Lung (tissue), 10 donors: ENCODE data around the gene RNU1-3. TPM values are rescaled to one million over a fixed set of nuclear protein-coding genes. Genes with fewer than 3 reads are reported as not detected.
"Not testable (repeated sequence)": the region's sequence is repeated elsewhere in the genome, so short reads cannot be mapped to it uniquely, and the experiment has no call there.

ENCODE experiments used
- ATAC-seq: fragments of 200-7000 bp; cut with Tn5 transposase; one replicate; pipeline ENCODE4 v1.9.1; 2020; ENCODE audit warnings: moderate number of reproducible peaks; ENCODE audit not compliant: insufficient read depth, low FRiP score
- DNase-seq, 3 donors: peaks; one replicate each; pipeline ENCODE4 v3.0.0-alpha.2; 2013 to 2017
- H3K27ac ChIP-seq, 2 donors: one replicate each; pipeline ENCODE4 v1.5.1; 2013; ENCODE audit warnings: mild to moderate bottlenecking in 2 of 2, moderate library complexity in 2 of 2, control low read depth in 1 of 2, inconsistent platforms in 1 of 2, low read depth in 1 of 2, low read length in 1 of 2
- H3K27me3 ChIP-seq, 3 donors: one replicate each; pipeline ENCODE4 v1.5.1; 2013; ENCODE audit warnings: low read length in 2 of 3; ENCODE audit not compliant: control insufficient read depth in 3 of 3, insufficient read depth in 3 of 3
- H3K36me3 ChIP-seq, 4 donors: one replicate each; pipeline ENCODE4 v1.5.1; 2013; ENCODE audit warnings: low read length in 4 of 4, mild to moderate bottlenecking in 1 of 4, moderate library complexity in 1 of 4; ENCODE audit not compliant: control insufficient read depth in 4 of 4, insufficient read depth in 4 of 4
- H3K4me1 ChIP-seq, 5 donors: one replicate each; pipeline ENCODE4 v1.5.1; 2013; ENCODE audit warnings: low read length in 5 of 5, mild to moderate bottlenecking in 2 of 5, moderate library complexity in 1 of 5; ENCODE audit not compliant: control insufficient read depth in 5 of 5, insufficient read depth in 5 of 5
- H3K4me3 ChIP-seq: one replicate; pipeline ENCODE4 v1.5.1; 2013; ENCODE audit warnings: mild to moderate bottlenecking, control low read depth, moderate library complexity
- H3K9ac ChIP-seq, 2 donors: one replicate each; pipeline ENCODE4 v1.5.1; 2013; ENCODE audit warnings: low read length in 2 of 2, control low read depth in 1 of 2; ENCODE audit not compliant: insufficient read depth in 1 of 2
- H3K9me3 ChIP-seq, 4 donors: one replicate each; pipeline ENCODE4 v1.5.1; 2013; ENCODE audit warnings: low read length in 3 of 4, mild to moderate bottlenecking in 1 of 4, moderate library complexity in 1 of 4; ENCODE audit not compliant: control insufficient read depth in 4 of 4, insufficient read depth in 3 of 4
- WGBS, 2 donors: extraction: QIAGEN DNeasy Blood & Tissue Kit; methylation state at CpG; one replicate each; pipeline ENCODE4 v1.1.7; 2013; 5-methylcytosine and 5-hydroxymethylcytosine counted together
- polyA plus RNA-seq, 2 donors: library from polyadenylated mRNA; stranded (reverse); fragments of 200-250 nt; gene quantifications; one replicate each; pipeline ENCODE4 v1.2.1, GENCODE V29; 2013
- total RNA-seq, 2 donors: library from RNA; depleted of rRNA in 1 of 2; stranded (reverse); fragments of >200 nt in 1 of 2; gene quantifications; one replicate each; pipeline ENCODE4 v1.2.1, GENCODE V29; 2014 to 2021
- donor health status: Bipolar disorder and iron deficiency.
- donor health status: healthy.
- donor health status: DM: yes; HTN: yes; CAD: no.

The RNU1-3 gene
- total and polyA plus RNA-seq, 4 donors = under 0.01 to 3,134 TPM; not detected in 2

DNA sequence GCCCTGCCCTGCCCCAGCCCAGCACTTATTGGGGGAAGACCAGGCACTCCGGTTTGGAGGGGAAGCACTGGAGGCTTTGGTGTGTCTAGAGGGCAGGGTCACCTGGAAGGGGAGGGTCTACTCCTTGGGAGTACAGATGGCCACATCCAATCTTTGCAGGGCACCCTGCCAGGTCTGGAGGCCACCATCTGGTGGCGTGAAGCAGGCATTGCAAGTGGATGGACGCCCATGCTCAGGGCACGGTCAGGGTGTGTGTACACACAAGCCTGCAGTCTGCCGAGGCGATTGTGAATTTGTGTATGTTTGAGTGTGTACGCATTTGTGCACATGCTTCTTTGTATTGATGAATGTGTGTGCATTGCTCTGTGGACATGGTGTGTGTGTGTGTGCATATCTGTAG lies 36.4 kb upstream of the RNU1-3 start:
- not testable (repeated sequence) for H3K4me3 ChIP-seq, H3K36me3 ChIP-seq, H3K9ac ChIP-seq, H3K9me3 ChIP-seq, H3K27ac ChIP-seq, H3K27me3 ChIP-seq, H3K4me1 ChIP-seq, DNase-seq
- 5 to 14% methylated on average over 1 of the region's 7 CpGs for WGBS, 2 donors
- peak; percentile 37 for ATAC-seq

DNA sequence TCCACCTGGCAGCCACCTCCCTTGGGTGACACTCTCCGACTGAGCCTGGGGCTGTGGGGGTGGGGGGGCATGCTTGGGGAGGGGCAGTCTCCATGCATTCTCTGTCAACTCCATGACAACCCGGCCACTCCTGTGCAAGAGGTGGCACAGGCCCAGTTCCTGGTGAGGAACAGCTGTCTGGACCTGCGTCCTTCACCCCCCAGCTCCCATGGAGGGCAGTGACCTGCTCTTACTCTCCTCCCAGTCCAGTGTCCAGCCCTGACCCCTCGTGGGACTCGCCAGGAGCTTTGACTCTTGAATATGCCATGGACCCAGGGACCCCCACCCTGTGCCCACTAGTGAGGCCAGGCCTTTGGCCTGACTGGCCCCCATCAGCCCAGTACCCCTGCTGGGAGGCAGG lies 35.5 kb upstream of the RNU1-3 start:
- not testable (repeated sequence) for H3K27ac ChIP-seq, H3K4me3 ChIP-seq, DNase-seq, H3K9me3 ChIP-seq, H3K27me3 ChIP-seq, H3K4me1 ChIP-seq, ATAC-seq, H3K9ac ChIP-seq, H3K36me3 ChIP-seq
- 81% methylated on average over 4 of the region's 5 CpGs; no CpG with 5 or more reads in 1 of the 2 donors for WGBS, 2 donors

DNA sequence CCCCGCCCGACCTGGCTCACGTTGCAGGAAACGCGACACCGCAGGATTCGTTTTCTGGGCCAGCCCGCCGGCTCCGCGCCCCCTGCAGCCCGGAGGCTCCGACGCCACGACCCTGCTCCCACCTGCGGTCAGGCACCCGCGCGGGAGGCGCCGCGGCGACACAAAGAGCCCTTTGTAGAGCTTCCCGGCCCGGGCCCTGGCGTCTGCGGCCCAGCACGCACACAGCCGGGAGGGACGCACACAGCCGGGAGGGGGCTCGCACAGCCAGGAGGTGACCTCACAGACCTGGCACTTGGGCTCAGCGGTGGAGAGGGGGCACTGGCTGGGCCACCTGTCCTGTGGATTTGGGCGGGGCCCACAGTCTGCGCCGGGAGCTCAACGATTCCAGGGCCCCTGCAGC lies 34.4 kb upstream of the RNU1-3 start:
- not testable (repeated sequence) for DNase-seq, H3K9me3 ChIP-seq, H3K4me1 ChIP-seq, H3K36me3 ChIP-seq, H3K27me3 ChIP-seq, ATAC-seq, H3K27ac ChIP-seq, H3K9ac ChIP-seq, H3K4me3 ChIP-seq
- 0 to 10% methylated on average over 6 to 9 of the region's 37 CpGs for WGBS, 2 donors

DNA sequence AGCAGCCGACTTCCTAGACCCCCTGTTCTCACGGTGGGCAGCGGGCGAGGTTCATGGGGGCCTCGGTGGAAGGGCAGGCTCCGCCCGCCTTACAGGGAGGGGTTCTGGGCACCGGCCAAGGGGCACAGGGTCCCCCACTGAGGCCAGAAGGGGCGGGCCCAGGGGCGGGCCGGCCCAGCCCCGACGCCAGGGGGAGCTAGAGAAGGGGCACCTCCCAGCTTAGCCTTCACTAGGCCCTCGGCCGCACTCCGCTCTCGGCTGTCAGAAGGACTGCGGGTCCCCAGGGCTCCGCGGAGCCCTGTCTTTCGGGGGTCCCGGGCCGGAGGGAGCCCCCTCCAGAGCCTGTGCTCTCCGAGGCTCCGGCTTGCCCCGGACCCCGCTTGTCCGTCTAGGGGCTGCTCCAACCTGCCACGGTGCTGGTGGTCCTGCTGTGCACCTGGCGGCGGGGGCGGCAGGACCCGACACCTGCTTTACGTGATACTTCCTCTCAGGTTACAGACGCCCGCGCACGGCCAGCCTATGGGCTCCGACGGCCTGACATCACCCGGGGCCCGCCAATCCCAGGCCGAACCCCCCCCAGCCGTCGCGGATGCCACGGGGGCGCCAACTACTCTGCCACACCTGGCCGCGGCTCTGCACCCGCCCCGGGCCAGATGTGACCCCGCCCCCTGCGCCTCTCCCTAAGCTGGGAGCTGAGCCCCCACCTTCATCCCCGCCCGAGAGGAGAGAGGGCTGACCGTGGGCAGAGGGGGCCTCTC lies 33.6 kb upstream of the RNU1-3 start:
- H3K9me3 ChIP-seq, H3K9ac ChIP-seq, H3K27me3 ChIP-seq, H3K36me3 ChIP-seq, H3K4me1 ChIP-seq, ATAC-seq, H3K4me3 ChIP-seq, H3K27ac ChIP-seq, DNase-seq: not testable (repeated sequence)
- 12% methylated on average over 8 of the region's 57 CpGs; no CpG with 5 or more reads in 1 of the 2 donors for WGBS, 2 donors

DNA sequence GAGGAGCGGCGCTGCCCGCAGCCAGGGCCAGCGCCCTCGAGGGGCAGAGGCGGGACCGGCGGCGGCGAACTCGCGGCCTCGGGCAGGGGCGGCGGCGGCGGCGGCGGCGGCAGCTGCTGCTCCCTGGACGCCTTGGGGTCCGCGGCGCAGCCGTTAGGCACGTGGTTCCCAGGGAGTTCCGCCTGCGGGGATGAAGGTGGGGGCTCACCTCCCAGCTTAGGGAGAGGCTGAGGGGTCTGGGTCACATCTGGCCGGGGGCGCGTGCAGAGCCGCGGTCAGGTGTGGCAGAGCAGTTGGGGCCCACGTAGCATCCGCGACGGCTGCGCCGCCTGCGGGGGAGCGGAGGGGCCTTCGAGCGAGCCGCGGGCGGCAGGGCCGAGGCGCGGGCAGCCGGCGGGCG lies 32.7 kb upstream of the RNU1-3 start:
- H3K27ac ChIP-seq, H3K27me3 ChIP-seq, ATAC-seq, DNase-seq, H3K4me3 ChIP-seq, H3K4me1 ChIP-seq, H3K9ac ChIP-seq, H3K36me3 ChIP-seq, H3K9me3 ChIP-seq: not testable (repeated sequence)
- WGBS, 2 donors = 13 to 20% methylated on average over 20 to 51 of the region's 52 CpGs

DNA sequence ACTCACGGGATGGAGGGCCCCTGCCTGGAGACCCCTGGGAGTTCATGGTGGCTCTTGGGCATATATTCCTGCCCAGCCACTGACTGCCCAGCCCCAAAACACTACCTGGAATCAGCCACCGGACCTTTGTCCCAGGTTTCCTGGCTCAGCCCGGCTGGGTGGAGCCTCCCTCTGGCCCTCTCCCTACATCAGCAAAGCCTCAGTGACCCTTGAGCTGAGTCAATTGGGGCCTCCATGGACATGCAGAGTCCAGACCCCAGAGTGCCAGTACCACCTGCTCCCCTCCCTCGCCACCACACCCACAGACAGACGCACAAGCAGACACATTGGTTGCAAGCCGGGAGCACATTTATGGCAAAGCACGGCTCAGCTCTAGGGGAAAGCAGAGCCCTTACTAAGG lies 30.4 kb upstream of the RNU1-3 start:
- not testable (repeated sequence) for H3K36me3 ChIP-seq, H3K4me3 ChIP-seq
- 79 to 83% methylated on average over 1 to 5 of the region's 7 CpGs for WGBS, 2 donors

DNA sequence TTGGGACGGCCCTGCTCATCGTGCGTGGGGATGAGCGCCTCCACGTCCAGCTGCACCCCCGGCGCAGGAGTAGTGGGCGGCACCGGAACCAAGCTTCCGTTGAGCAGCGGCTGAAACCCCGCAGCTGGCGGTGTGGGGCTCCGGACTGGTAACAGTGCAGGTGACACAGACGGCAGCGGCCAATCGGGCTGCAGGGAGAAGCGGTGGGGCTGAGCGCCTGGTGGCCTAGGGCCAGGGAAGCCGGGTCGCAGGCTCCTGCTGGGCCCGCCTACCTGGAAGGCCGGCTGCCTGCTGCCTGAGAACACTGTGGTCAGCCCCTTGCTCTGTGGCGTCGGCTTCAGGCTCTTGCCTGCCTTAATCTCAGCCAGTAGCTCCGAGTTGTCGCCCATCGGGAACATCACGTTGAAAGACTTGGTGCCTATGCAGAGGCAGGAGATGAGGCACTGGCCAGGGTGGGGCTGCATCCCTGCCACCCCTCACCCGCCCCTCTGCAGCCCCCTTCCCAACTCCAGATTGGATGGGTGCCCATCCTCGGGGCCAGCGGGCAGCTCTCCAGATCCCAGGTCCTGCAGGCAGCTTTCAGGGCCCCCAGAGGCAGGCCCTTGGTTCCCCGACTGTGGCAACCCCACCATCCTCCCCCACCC lies 29.9 kb upstream of the RNU1-3 start:
- H3K4me1 ChIP-seq, H3K27ac ChIP-seq, H3K36me3 ChIP-seq, ATAC-seq, H3K27me3 ChIP-seq, H3K9me3 ChIP-seq, H3K9ac ChIP-seq, DNase-seq, H3K4me3 ChIP-seq: not testable (repeated sequence)
- 21 to 40% methylated on average over 18 to 30 of the region's 33 CpGs for WGBS, 2 donors

More for the DNA sequence above, 30.4 kb upstream of the RNU1-3 start:
- DNase-seq, H3K4me1 ChIP-seq, H3K9me3 ChIP-seq, ATAC-seq, H3K9ac ChIP-seq, H3K27ac ChIP-seq, H3K27me3 ChIP-seq: not testable (repeated sequence)

DNA sequence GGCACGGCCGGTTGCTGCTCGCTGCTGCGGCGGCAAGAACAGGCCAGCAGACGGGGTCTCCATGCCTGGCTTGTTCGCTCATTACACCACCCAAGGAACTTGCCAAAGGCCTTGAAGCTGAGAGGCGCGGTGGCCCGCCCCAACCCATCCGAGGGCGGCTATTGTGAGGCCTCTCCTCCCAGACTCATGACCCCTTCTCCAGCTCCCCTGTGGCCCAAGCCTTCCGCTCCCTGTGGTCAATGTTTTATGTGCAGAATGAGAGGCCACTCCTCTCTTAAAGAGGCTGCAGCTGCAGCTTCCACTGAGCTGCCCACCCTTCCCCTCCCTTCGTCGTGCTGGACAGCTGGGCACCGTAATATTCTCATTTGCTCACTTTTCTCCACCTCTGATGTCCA lies 27.6 kb upstream of the RNU1-3 start:
- H3K36me3 ChIP-seq, H3K27me3 ChIP-seq, H3K27ac ChIP-seq, DNase-seq, H3K9me3 ChIP-seq, H3K4me1 ChIP-seq, ATAC-seq, H3K4me3 ChIP-seq, H3K9ac ChIP-seq: not testable (repeated sequence)
- no CpG with 5 or more reads among the region's 16 CpGs for WGBS, 2 donors
